NCI-H446 (cell line): Measurements from ENCODE around the gene PLCXD1.
"Not testable (repeated sequence)": the region's sequence is repeated elsewhere in the genome, so short reads cannot be mapped to it uniquely, and the experiment has no call there.

ENCODE experiments used
- DNase-seq, 2 experiments: peaks; one replicate each; lab custom pipeline; 2025; lab: John Stamatoyannopoulos, UW

Gene PLCXD1, protein sequence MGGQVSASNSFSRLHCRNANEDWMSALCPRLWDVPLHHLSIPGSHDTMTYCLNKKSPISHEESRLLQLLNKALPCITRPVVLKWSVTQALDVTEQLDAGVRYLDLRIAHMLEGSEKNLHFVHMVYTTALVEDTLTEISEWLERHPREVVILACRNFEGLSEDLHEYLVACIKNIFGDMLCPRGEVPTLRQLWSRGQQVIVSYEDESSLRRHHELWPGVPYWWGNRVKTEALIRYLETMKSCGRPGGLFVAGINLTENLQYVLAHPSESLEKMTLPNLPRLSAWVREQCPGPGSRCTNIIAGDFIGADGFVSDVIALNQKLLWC

DNA sequence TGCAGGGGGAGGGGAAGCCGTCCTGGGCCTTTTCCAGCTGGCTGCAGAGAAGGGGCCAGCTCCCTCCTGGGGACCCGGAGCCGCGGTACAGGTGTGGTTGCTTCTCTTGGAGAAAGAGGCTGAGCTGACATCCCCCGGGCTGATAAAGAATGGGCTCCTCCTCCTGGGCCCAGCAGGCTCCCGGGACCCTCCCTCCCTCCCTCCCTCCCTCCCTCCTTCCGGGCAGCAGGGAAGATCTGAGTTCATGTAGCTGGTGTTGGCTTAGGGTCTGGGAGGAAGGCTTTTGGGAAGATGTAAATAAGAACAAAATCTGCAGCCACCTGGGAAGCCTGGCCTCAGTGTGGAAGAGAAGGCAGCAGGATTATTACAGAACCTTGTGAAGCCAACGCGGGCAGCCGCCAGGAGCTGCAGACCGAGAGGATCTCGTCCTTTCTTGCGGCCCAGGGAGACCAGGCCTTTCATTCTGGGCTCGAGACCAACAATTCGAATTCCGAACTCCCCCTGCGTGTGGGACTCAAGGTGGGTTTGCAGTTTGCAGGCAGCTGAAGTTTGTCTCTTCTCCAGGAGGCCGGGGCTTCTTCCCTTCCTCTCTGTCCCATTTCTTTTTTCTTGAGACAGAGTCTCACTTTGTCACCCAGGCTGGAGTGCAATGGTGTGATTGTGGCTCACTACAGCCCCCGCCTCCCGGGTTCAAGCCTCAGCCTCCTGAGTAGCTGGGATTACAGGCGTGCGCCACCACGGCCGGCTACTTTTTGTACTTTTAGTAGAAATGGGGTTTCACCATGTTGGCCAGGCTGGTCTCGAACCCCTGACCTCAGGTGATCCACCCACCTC, at the start of gene PLCXD1:
PLCXD1 (plus strand) TSS at position 216 of the 834 bp plus-strand sequence. CDS start 2,807 bp downstream, outside the sequence.
- DNase-seq, result no peak

DNA sequence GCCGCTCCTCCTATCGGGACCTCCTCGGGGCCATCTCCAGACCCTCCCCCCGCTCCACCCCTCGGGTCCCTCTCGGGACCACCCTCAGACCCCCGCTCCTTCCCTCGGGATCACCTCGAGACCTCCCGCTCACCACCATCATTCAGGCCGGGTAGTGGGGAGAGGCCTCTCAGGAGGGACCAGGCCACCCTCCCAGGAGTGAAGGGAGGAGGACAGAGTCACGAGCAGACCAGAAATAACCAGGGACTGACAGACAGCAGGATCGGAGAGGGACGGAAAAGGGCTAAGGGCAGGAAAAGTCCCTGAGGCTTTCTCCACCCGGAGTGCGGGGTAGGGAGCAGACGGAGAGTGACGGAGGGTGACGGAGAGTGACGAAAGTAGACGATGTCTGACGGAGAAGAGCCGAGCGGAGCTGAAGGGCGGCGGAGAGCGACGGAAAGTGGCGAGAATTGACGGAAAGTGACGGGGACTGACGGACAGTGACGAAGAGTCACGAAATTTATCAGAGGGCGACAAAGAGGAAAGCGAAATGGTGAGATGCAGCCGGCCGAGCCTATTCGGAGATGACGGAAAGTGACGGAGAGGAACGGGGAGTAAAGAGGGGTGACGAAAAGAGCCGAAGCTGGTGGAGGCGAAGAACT, 49.4 kb upstream of the PLCXD1 start:
- not testable (repeated sequence) for DNase-seq

DNA sequence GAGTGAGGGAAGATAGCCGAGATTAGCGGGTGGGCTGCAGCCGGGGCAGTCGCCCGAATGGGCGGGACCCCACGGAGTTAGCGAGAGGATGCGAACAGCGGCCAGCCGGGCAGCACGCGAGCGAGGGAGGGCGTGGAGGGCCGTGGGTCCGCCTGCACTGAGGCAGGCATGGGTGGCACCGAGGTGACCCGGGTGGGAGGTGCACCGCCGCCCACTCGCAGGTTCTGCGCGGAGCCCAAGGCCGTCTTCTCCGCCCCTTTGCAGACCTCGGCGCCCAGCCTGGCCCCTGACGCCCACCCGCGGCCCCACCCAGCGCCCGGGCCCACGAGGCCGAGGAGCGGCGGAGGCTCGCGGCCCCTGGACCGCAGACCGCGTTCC, 48.9 kb upstream of the PLCXD1 start:
- not testable (repeated sequence) for DNase-seq

DNA sequence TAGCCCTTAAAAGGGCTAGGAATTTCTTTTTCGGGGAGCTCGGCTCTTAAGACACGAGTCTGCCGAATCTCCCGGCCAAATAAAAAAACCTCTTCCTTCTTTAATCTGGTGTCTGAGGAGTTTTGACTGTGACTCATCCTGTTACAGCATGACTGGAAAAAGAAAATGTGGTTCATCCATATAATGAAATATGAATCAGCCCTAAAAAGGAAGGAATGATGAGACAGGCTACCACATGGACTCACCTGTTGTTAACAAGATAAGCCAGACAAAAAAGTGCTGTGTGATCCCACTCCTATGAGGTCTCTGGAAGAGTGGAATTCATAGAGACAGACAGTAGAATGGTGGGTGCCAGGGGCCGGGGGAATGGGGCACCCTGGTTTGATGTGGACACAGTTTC, 45.0 kb upstream of the PLCXD1 start:
- DNase-seq, result not testable (repeated sequence)

DNA sequence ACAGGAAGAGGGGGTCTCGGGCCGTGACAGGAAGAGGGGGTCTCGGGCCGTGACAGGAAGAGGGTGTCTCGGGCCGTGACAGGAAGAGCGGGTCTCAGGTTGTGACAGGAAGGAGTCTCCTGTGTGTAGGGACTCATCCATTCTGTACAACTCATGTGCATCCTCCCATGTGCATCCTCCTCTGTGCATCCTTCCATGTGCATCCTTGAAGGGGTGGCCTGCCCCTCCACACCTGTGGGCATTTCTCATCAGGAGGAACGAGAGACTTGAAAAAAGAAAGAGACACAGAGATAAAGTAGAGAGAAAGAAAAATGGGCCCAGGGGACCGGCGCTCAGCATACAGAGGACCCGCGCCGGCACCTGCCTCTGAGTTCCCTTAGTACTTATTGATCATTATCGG, 30.2 kb upstream of the PLCXD1 start:
- no peak for DNase-seq

DNA sequence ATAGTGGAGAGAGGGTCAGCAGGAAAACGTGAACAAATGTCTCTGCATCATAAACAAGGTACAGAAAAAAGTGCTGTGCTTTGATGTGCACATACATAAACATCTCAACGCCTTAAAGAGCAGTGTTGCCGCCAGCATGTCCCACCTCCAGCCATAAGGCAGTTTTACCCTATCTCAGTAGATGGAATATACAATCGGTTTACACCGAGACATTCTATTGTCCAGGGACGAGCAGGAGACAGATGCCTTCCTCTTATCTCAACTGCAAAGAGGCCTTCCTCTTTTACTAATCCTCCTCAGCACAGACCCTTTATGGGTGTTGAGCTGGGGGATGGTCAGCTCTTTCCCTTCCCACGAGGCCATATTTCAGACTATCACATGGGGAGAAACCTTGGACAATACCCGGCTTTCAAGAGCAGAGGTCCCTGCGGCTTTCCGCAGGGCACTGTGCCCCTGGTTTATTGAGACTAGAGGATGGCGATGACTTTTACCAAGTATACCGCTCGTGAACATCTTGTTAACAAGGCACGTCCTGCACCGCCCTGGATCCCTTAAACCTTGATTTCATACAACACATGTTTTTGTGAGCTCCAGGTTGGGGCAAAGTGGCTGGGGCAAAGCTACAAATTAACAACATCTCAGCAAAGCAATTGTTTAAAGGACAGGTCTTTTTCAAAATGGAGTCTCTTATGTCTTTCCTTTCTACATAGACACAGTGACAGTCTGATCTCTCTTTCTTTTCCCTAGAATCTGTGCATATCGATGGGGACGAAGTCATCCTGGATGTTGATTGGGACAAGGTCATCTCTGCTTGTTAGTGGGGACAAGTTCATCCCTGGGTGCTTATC, 29.6 kb upstream of the PLCXD1 start:
- DNase-seq, result not testable (repeated sequence)

DNA sequence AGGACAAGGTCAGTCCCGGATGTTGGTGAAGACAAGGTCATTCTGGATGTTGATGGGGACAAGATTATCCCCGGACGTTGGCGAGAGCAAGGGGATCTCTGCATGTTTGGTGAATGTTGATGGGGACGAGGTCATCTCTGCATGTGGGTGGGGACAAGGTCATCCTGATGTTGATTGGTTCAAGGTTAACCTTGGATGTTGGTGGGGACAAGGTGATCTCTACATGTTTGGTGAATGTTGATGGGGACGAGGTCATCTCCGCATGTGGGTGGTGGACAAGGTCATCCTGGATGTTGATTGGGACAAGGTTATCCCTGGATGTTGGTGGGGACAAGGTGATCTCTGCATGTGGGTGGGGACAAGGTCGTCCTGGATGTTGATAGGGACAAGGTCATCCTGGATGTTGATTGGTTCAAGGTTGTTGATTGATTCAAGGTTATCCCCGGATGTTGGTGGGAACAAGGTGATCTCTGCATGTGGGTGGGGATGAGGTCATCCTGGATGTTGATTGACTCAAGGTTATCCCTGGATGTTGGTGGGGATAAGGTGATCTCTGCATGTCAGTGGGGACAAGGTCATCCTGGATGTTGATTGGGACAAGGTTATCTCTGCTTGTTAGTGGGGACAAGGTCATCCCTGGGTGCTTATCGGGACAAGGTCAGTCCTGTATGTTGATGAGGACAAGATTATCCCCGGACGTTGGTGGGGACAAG, 28.8 kb upstream of the PLCXD1 start:
- DNase-seq, result no peak

DNA sequence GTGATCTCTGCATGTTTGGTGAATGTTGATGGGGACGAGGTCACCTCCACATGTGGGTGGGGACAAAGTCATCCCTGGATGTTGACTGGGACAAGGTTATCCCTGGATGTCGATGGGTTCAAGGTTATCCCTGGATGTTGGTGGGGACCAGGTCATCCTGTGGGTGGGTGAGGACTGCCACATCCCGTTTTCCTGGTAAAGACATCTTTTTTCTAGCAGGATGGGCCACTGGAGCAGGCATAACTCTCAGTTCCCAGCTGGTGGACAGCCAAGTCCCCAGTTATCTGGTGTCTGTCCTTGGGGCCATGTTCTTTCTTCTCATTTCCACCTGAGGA, 28.3 kb upstream of the PLCXD1 start:
- no peak for DNase-seq

DNA sequence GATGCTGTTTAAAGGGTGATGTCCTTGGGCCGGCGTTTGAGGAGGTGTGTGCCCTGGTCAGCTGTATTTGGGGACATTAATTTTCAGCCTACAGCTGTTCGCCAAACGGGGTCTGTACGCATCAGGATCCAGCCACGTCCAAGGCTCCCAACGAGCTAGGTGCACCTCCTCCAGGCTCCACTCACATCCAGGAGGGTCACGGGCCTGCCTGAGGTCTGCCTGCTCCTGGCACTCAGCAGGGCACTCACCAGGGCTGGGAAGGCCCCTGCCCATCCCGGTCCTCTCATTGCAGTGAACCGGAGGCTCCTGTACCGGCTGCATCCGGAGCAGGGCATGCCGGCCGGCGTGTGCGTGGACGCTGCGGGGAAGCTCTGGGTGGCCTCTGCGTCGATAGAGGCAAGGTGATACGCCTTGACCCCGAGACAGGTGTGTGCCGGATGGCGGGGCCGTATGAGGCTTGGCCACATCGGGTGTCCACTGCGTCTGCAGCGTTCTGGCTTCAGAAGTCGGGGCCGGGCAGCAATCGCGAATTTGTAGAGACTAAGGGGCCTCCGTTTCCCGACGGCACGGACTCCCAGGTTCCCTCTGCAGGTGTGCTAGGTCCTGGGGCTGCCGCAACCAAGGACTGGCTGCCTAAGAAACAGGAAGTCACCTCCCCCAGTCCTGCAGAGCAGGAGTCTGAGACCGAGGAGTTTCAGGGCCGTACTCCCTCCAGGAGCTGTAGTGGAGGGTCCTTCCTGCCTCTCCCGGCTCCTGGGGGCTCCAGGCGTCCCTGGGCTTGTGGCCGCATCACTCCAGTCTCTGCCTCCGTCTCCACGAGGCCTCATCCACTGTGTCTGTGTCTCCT, 27.5 kb upstream of the PLCXD1 start:
- no peak for DNase-seq

DNA sequence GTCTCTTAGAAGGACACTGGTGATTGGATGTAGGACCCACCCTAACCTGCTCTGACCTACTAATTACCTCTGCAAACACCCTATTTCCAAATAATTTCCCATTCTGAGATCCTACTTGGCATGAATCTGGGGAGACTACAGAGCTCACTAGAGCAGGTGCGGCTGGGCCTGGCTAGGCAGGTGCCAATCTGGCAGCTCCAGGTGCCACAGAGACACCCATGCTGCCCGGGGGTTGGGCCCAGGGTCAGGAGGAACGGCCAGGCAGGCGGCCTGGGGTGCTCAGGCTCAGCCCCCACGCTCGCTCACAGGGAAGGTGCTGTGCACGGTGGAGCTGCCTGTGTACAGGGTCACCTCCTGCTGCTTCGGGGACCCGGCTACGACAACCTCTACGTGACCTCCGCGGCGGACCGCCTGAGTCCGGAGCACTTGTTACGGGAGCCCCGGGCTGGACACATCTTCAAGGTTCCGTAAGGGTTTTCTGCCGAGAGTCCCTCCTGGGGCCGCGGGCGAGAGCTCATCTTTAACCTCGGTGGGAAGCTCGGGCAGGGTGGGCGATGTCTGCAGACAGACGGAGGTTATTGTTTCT, 26.5 kb upstream of the PLCXD1 start:
- DNase-seq, result no peak

DNA sequence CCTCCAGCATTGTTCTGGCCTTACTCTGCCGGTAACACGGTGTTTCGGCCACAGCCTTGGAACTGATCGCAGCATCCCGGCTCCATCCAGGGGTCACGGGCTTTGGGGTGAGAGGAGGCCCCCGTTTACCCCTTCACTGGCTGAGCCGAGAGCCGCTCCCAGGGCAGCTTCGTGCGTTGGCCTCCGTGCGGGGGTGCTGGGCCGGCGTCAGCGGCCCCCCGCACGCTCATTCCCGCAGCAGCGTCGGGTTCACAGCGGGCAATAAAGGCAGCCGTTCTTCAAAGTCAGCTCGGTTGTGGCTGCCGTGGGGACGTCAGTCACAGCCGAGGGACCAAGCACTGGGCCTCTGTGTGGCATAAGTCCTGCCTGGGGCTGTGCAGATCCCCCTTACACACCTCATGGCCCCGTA, 25.3 kb upstream of the PLCXD1 start:
- DNase-seq, result no peak

DNA sequence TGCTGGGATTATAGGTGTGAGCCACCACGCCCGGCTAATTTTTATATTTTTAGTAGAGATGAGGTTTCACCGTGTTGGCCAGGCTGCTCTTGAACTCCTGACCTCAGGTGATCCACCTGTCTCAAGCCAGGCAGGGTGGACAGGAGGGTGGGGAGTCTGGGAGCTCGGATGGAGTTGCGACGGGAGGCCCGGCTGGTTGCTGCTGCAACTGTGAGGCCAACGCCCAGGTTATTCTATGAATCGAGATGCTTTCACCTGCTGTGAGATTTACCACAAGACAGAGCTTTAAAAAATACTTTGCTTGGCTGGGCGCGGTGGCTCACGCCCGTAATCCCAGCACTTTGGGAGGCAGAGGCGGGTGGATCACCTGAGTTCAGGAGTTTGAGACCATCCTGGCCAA, 24.1 kb upstream of the PLCXD1 start:
- not testable (repeated sequence) for DNase-seq

DNA sequence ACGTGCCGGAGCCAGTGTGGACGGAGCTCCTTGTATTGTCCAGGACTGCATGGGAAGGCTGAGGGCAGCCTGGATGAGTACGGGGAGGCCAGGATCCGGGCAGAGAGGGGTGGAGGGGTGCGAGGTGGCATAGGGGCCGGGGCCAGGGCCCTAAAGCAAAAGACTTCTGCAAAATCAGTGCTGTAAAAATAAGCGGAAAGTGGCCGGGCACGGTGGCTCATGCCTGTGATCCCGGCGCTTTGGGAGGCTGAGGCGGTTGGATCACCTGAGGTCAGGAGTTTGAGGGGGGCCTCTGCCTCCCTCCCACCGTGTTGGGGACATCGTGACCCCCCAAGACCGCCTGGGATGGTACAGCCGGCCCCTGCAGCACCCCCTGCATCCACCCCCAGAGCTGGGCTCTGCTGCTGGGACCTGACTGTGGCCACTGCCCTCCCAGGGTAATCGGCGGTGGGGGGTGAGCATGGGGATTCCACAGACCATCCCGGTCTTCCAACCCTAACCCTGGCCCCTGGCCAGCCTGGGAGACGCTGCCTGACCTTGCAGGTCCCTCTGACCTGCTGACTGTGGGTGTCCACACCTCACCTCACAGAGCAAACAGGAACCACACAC, 23.4 kb upstream of the PLCXD1 start:
- DNase-seq, result no peak

DNA sequence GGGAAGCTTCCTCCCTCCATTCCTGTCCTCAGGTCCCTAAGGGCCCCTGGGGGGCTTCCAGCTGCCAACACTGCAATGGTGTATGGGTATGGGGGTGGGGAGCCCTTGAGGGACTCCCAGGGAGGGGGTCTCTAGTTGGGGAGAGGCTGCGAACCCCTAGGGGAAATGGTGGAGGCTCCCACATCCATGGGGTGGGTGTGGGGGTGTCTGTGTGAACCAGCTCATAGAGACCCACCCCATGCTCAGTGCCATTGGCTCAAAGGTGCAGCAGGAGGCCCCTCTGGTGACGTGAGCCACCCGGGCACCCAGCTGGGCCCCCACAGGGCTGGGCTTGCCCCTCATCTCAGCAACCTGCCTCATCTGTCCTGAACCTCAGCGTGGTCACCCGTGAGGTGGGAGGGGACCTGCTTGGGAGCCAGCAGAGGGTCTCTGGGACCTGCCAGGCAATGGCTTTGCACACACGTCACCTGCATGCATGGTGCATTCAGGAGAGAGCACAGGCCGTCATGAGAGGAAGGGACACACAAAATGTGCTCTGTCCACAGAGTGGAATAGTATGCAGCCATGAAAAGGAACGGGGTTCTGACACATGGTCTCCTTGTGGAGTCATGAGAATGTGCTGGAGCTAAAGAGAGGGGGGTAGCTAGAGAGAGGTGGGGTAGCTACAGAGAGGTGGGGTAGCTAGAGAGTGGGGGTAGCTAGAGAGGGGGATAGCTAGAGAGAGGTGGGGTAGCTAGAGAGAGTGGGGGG, 22.7 kb upstream of the PLCXD1 start:
- no peak for DNase-seq

DNA sequence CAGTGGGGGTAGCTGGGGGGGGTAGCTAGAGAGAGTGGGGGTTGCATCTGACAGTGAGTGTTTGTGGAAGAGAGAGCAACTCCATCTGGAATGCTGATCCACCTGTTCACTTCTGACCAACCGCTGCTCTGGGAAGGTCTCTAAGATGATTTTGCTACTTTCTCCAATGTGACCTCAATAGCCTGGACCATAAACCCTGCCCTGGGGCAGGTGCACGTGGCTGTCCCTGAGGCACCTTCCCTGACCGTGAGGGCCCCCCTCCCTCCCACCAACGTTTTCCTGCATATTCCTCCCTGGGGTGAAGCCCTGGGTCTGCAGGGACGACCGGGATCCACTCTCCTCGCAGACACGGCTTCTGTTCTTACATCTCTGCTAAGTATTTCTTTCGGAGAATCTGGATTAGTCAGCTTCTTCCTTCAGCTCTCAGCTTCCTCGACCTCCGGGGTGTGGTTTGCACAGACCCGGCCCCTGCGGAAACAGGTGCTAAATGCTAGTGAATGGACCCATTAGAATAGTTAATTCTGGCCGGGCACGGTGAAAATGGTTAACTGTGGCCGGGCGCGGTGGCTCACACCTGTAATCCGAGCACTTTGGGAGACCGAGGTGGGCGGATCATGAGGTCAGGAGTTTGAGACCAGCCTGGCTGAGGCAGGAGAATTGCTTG, 21.4 kb upstream of the PLCXD1 start:
- DNase-seq, result no peak

DNA sequence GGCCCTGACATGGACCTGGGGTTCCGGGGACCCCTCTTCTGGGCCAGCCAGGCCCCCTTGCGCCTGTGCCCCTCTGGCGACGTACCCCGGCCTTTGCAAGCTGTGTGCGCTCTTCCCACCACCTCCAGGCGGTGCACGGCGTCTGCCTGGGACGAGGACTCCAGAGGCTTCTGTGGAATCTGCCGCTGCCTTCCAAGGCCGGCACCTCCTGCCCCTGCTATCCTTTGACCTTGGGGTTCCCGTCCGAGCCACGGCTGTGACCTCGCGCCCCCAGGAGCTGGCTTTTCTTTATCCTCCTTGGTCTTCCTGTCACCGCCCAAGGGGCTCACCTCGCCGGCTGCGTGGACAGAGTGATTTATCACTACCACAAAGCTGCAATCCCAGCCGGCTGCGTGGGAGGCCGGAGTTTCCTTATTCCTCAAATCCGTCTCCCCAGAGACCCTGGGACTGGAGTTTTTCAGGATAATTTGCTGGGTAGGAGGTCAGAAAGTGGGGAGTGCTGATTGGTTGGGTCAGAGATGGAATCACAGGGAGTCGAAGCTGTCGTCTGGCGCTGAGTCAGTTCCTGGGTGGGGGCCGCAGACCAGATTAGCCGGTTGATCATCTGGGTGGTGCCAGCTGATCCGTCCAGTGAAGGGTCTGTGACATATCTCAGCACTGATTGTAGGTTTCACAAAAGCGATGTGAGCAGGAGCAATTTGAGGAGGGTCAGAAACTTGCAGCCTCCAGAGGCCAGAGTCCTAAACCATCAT, 19.8 kb upstream of the PLCXD1 start:
- no peak for DNase-seq

DNA sequence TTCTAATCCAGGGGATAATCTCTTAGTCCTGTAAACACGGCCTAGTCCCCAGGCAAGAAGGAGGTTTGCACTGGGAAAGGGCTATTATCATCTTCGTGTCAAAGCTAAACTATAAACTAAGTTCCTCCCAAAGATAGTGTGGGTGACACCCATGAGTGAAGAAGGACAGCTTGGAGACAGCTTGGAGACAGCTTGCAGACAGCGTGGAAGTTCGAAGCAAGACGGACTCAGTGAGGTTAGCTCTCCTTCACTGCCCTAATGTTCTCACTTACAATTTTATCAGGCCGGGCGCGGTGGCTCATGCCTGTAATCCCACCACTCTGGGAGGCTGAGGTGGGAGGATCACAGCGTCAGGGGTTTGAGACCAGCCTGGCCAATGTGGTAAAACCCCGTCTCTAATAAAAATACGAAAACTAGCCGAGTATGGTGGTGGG, 19.2 kb upstream of the PLCXD1 start:
- no peak for DNase-seq
